ENCODE results near the gene VPS13D. TPM values are rescaled to one million over a fixed set of nuclear protein-coding genes. Genes with fewer than 3 reads are reported as not detected.
"Not testable (repeated sequence)": the region's sequence is repeated elsewhere in the genome, so short reads cannot be mapped to it uniquely, and the experiment has no call there.

Gene VPS13D
- total and polyA plus RNA-seq, 4 donors, result 38.5 to 72.2 (median 46.0) TPM

- WGBS (ENCODE audit: insufficient coverage), result no CpG with 5 or more reads among the region's 2 CpGs
- H3K4me1 ChIP-seq (ENCODE audit: control insufficient read depth, insufficient read depth, low read length), result no peaks in the 10 kb centered on the region
Measured at GRCh38 chr1:12316331-12316730, 86.5 kb downstream of the VPS13D start.

GRCh38 chr1:12320486-12320885, 90.7 kb downstream of the VPS13D start:
- 13% methylated on average over 1 of the region's 2 CpGs for WGBS (ENCODE audit: insufficient coverage)
- Histone ChIP-seq H3K27ac (ENCODE audit: low read depth, low read length) (peak overlapping the region; percentile 57), H3K4me1 (ENCODE audit: control insufficient read depth, insufficient read depth, low read length) (no peaks in the 10 kb centered on the region), H3K36me3 (ENCODE audit: control insufficient read depth, insufficient read depth, low read length) (peaks cover 40% of the 10 kb centered on the region), H3K4me3 (ENCODE audit: low read depth, low read length) (no peak overlapping the region), H3K27me3 (ENCODE audit: control insufficient read depth, insufficient read depth, low read length) (no peaks in the 10 kb centered on the region), H3K9me3 (ENCODE audit: control insufficient read depth, insufficient read depth, low read length) (no peaks in the 10 kb centered on the region)
- no peak for DNase-seq (ENCODE audit: low read depth in 4 of 6, low spot score in 6 of 6)

More at GRCh38 chr1:12316331-12316730, 86.5 kb downstream of the VPS13D start:
- Histone ChIP-seq H3K27me3 (ENCODE audit: control insufficient read depth, insufficient read depth, low read length) (no peaks in the 10 kb centered on the region), H3K9me3 (ENCODE audit: control insufficient read depth, insufficient read depth, low read length) (no peaks in the 10 kb centered on the region), H3K36me3 (ENCODE audit: control insufficient read depth, insufficient read depth, low read length) (peaks cover 28% of the 10 kb centered on the region), H3K4me3 (ENCODE audit: low read depth, low read length) (no peak overlapping the region), H3K27ac (ENCODE audit: low read depth, low read length) (peak overlapping the region; percentile 94)
- DNase-seq (ENCODE audit: low read depth in 4 of 6, low spot score in 6 of 6), result peak in 2 of 6 donors; percentile 39

- no peak overlapping the region for H3K4me3 ChIP-seq (ENCODE audit: low read depth, low read length)
- 100% methylated on average over 2 of the region's 3 CpGs for WGBS (ENCODE audit: insufficient coverage)
- no peaks in the 10 kb centered on the region for H3K27me3 ChIP-seq (ENCODE audit: control insufficient read depth, insufficient read depth, low read length)
- no peaks in the 10 kb centered on the region for H3K4me1 ChIP-seq (ENCODE audit: control insufficient read depth, insufficient read depth, low read length)
- H3K36me3 ChIP-seq (ENCODE audit: control insufficient read depth, insufficient read depth, low read length), result peaks cover 46% of the 10 kb centered on the region
- H3K27ac ChIP-seq (ENCODE audit: low read depth, low read length), result no peak overlapping the region
- H3K9me3 ChIP-seq (ENCODE audit: control insufficient read depth, insufficient read depth, low read length), result no peaks in the 10 kb centered on the region
- DNase-seq (ENCODE audit: low read depth in 4 of 6, low spot score in 6 of 6), result no peak
Measured at GRCh38 chr1:12324423-12324822, 94.6 kb downstream of the VPS13D start.

- not testable (repeated sequence) for DNase-seq (ENCODE audit: low read depth in 4 of 6, low spot score in 6 of 6); H3K27me3 ChIP-seq (ENCODE audit: control insufficient read depth, insufficient read depth, low read length); H3K27ac ChIP-seq (ENCODE audit: low read depth, low read length); H3K4me3 ChIP-seq (ENCODE audit: low read depth, low read length); H3K4me1 ChIP-seq (ENCODE audit: control insufficient read depth, insufficient read depth, low read length); H3K9me3 ChIP-seq (ENCODE audit: control insufficient read depth, insufficient read depth, low read length)
- H3K36me3 ChIP-seq (ENCODE audit: control insufficient read depth, insufficient read depth, low read length), result peaks cover 45% of the 10 kb centered on the region
- WGBS (ENCODE audit: insufficient coverage), result 99% methylated on average over 5 of the region's 5 CpGs
Measured at GRCh38 chr1:12324973-12325372, 95.1 kb downstream of the VPS13D start.

- no peak for DNase-seq (ENCODE audit: low read depth in 4 of 6, low spot score in 6 of 6)
- Histone ChIP-seq H3K4me3 (ENCODE audit: low read depth, low read length) (no peak overlapping the region), H3K27ac (ENCODE audit: low read depth, low read length) (no peak overlapping the region), H3K27me3 (ENCODE audit: control insufficient read depth, insufficient read depth, low read length) (no peaks in the 10 kb centered on the region), H3K36me3 (ENCODE audit: control insufficient read depth, insufficient read depth, low read length) (peaks cover 48% of the 10 kb centered on the region), H3K9me3 (ENCODE audit: control insufficient read depth, insufficient read depth, low read length) (no peaks in the 10 kb centered on the region), H3K4me1 (ENCODE audit: control insufficient read depth, insufficient read depth, low read length) (no peaks in the 10 kb centered on the region)
- WGBS (ENCODE audit: insufficient coverage), result 94% methylated on average over 4 of the region's 5 CpGs
Measured at GRCh38 chr1:12326986-12327385, 97.2 kb downstream of the VPS13D start.

- Histone ChIP-seq H3K4me1 (ENCODE audit: control insufficient read depth, insufficient read depth, low read length) (no peaks in the 10 kb centered on the region), H3K9me3 (ENCODE audit: control insufficient read depth, insufficient read depth, low read length) (no peaks in the 10 kb centered on the region), H3K4me3 (ENCODE audit: low read depth, low read length) (no peak overlapping the region), H3K27me3 (ENCODE audit: control insufficient read depth, insufficient read depth, low read length) (no peaks in the 10 kb centered on the region), H3K36me3 (ENCODE audit: control insufficient read depth, insufficient read depth, low read length) (peaks cover 44% of the 10 kb centered on the region), H3K27ac (ENCODE audit: low read depth, low read length) (no peak overlapping the region)
- DNase-seq (ENCODE audit: low read depth in 4 of 6, low spot score in 6 of 6), result no peak
- WGBS (ENCODE audit: insufficient coverage), result 93% methylated on average over 5 of the region's 7 CpGs
Measured at GRCh38 chr1:12327566-12327965, 97.7 kb downstream of the VPS13D start.

GRCh38 chr1:12333036-12333785, 103.4 kb downstream of the VPS13D start:
- H3K9me3 ChIP-seq (ENCODE audit: control insufficient read depth, insufficient read depth, low read length), result no peaks in the 10 kb centered on the region
- H3K27me3 ChIP-seq (ENCODE audit: control insufficient read depth, insufficient read depth, low read length), result no peaks in the 10 kb centered on the region
- 90% methylated on average over 2 of the region's 11 CpGs for WGBS (ENCODE audit: insufficient coverage)
- no peaks in the 10 kb centered on the region for H3K4me1 ChIP-seq (ENCODE audit: control insufficient read depth, insufficient read depth, low read length)
- H3K4me3 ChIP-seq (ENCODE audit: low read depth, low read length), result no peak overlapping the region
- peaks cover 21% of the 10 kb centered on the region for H3K36me3 ChIP-seq (ENCODE audit: control insufficient read depth, insufficient read depth, low read length)
- DNase-seq (ENCODE audit: low read depth in 4 of 6, low spot score in 6 of 6), result no peak
- H3K27ac ChIP-seq (ENCODE audit: low read depth, low read length), result no peak overlapping the region

GRCh38 chr1:12335815-12336214, 106.0 kb downstream of the VPS13D start:
- Histone ChIP-seq H3K36me3 (ENCODE audit: control insufficient read depth, insufficient read depth, low read length) (peaks cover 4% of the 10 kb centered on the region), H3K27ac (ENCODE audit: low read depth, low read length) (no peak overlapping the region), H3K4me3 (ENCODE audit: low read depth, low read length) (no peak overlapping the region), H3K4me1 (ENCODE audit: control insufficient read depth, insufficient read depth, low read length) (no peaks in the 10 kb centered on the region), H3K9me3 (ENCODE audit: control insufficient read depth, insufficient read depth, low read length) (no peaks in the 10 kb centered on the region), H3K27me3 (ENCODE audit: control insufficient read depth, insufficient read depth, low read length) (no peaks in the 10 kb centered on the region)
- no peak for DNase-seq (ENCODE audit: low read depth in 4 of 6, low spot score in 6 of 6)
- 74% methylated on average over 3 of the region's 4 CpGs for WGBS (ENCODE audit: insufficient coverage)

GRCh38 chr1:12336413-12336812, 106.6 kb downstream of the VPS13D start:
- H3K4me1 ChIP-seq (ENCODE audit: control insufficient read depth, insufficient read depth, low read length), result no peaks in the 10 kb centered on the region
- H3K9me3 ChIP-seq (ENCODE audit: control insufficient read depth, insufficient read depth, low read length), result no peaks in the 10 kb centered on the region
- peak in 2 of 6 donors; percentile 63 to 77 for DNase-seq (ENCODE audit: low read depth in 4 of 6, low spot score in 6 of 6)
- H3K27ac ChIP-seq (ENCODE audit: low read depth, low read length), result peak overlapping the region; percentile 35
- no peak overlapping the region for H3K4me3 ChIP-seq (ENCODE audit: low read depth, low read length)
- H3K36me3 ChIP-seq (ENCODE audit: control insufficient read depth, insufficient read depth, low read length), result peaks cover 4% of the 10 kb centered on the region
- no peaks in the 10 kb centered on the region for H3K27me3 ChIP-seq (ENCODE audit: control insufficient read depth, insufficient read depth, low read length)
- 20% methylated on average over 1 of the region's 1 CpG for WGBS (ENCODE audit: insufficient coverage)

GRCh38 chr1:12338017-12338416, 108.2 kb downstream of the VPS13D start:
- Histone ChIP-seq H3K4me1 (ENCODE audit: control insufficient read depth, insufficient read depth, low read length) (no peaks in the 10 kb centered on the region), H3K27ac (ENCODE audit: low read depth, low read length) (no peak overlapping the region), H3K4me3 (ENCODE audit: low read depth, low read length) (no peak overlapping the region), H3K9me3 (ENCODE audit: control insufficient read depth, insufficient read depth, low read length) (no peaks in the 10 kb centered on the region), H3K27me3 (ENCODE audit: control insufficient read depth, insufficient read depth, low read length) (no peaks in the 10 kb centered on the region), H3K36me3 (ENCODE audit: control insufficient read depth, insufficient read depth, low read length) (peaks cover 5% of the 10 kb centered on the region)
- no peak for DNase-seq (ENCODE audit: low read depth in 4 of 6, low spot score in 6 of 6)
- no CpG with 5 or more reads among the region's 4 CpGs for WGBS (ENCODE audit: insufficient coverage)
